Chondrocyte (in vitro differentiated cells): ENCODE results near the gene MRC1. TPM values are rescaled to one million over a fixed set of nuclear protein-coding genes. Genes with fewer than 3 reads are reported as not detected.
A peak's percentile ranks its signal among the peaks of the same experiment; 100 is the strongest.

Experiments used
- DNase-seq: peaks from one replicate; pipeline ENCODE4 v3.0.0; 2021; ENCODE audit warnings: mixed read lengths, low spot score
- H3K27ac Mint-ChIP-seq: one replicate; pipeline ENCODE4 v1.8.0; 2021; ENCODE audit warnings: mild to moderate bottlenecking, moderate library complexity, mixed read lengths; ENCODE audit not compliant: unreplicated experiment
- H3K27me3 Mint-ChIP-seq: 2 replicates; pipeline ENCODE4 v1.8.0; 2021; ENCODE audit warnings: low read depth, mixed read lengths
- H3K36me3 Mint-ChIP-seq: 2 replicates; pipeline ENCODE4 v1.8.0; 2021; ENCODE audit warnings: low read depth, mixed read lengths
- H3K4me1 Mint-ChIP-seq: 2 replicates; pipeline ENCODE4 v1.8.0; 2021; ENCODE audit warnings: low read depth, mild to moderate bottlenecking, mixed read lengths
- H3K4me3 Mint-ChIP-seq: one replicate; pipeline ENCODE4 v1.8.0; 2021; ENCODE audit warnings: mild to moderate bottlenecking, moderate library complexity, mixed read lengths; ENCODE audit not compliant: unreplicated experiment
- H3K9me3 Mint-ChIP-seq: 2 replicates; pipeline ENCODE4 v1.8.0; 2021; ENCODE audit warnings: low read depth, mixed read lengths
- total RNA-seq: library from RNA; stranded (reverse); gene quantifications from 3 replicates; pipeline ENCODE4 v1.2.1, GENCODE V29; 2021
- TF ChIP-seq, protein P1 (sequence below): fragments of 200-600 bp; sonication (generic); IDR thresholded peaks from 2 replicates; pipeline ENCODE4 v1.5.0; 2021; ENCODE audit warnings: antibody characterized with exemption, mild to moderate bottlenecking, moderate library complexity

The MRC1 gene
- total RNA-seq, 1 donor from 2014 or later, result not detected

DNA sequence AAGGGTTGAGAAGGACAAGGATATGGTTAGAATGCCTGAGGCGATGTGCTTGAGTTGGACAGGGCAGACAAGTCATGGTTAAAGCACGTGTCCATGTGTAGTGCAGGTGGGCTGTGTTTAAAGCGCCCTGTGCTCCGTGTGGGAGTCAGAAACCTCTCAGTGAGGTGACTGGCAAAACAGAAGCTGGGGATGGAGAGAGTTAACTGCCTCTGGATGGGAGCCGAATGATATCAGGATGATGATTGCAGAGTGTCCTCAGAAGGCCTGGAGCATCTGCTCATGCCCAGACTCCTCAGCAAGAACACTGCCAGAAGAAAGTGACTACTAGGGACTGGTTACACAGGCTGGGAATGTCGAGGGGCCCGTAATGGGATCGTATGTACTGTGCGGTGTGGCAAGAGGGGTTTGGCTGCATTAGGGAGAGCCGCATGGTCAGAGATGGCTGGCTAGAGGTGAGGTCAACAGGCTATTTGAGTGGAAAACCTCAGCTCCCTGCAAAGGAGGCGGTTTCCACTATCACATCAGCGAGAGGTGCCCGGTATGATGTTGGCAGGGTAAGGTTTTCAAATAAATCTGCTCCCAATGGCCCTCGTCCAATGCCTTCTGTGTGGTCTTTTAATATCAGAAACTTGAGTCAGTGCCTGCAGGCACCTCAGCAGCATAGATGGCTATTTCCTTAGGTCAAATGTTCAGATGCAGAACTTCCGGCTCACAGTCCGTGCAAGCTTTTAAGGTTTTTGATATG lies 26.1 kb upstream of the MRC1 start:
- Mint-ChIP-seq H3K27me3 (no peaks in the 10 kb centered on the region), H3K9me3 (no peaks in the 10 kb centered on the region), H3K27ac (peak overlapping the region; percentile 3), H3K36me3 (no peaks in the 10 kb centered on the region), H3K4me3 (no peak overlapping the region), H3K4me1 (peaks cover 41% of the 10 kb centered on the region)
- no peak for DNase-seq
- TF ChIP-seq, protein P1, sequence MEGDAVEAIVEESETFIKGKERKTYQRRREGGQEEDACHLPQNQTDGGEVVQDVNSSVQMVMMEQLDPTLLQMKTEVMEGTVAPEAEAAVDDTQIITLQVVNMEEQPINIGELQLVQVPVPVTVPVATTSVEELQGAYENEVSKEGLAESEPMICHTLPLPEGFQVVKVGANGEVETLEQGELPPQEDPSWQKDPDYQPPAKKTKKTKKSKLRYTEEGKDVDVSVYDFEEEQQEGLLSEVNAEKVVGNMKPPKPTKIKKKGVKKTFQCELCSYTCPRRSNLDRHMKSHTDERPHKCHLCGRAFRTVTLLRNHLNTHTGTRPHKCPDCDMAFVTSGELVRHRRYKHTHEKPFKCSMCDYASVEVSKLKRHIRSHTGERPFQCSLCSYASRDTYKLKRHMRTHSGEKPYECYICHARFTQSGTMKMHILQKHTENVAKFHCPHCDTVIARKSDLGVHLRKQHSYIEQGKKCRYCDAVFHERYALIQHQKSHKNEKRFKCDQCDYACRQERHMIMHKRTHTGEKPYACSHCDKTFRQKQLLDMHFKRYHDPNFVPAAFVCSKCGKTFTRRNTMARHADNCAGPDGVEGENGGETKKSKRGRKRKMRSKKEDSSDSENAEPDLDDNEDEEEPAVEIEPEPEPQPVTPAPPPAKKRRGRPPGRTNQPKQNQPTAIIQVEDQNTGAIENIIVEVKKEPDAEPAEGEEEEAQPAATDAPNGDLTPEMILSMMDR, result no peak

DNA sequence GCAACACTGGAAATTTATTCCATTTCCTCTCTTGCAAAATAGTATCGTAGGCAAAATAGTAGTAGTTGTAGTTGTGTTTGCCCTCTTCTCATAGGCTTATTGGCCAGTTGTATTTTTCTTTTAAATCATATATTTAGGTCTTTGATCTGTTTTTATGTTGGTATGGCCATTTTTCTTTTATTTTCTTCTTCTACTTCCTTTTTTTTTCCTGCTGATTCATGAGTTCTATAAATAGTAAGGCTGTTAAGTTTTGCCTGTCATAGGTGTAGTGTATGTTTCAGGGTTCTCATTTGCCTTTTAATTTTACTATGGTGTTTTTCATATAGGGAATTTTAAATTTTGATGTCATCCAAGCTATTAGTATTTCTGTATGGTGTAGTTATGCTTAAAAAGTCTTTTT lies 25.4 kb upstream of the MRC1 start:
- Mint-ChIP-seq H3K36me3 (no peaks in the 10 kb centered on the region), H3K27ac (peak overlapping the region; percentile 38), H3K27me3 (no peaks in the 10 kb centered on the region), H3K4me3 (no peak overlapping the region), H3K9me3 (no peaks in the 10 kb centered on the region), H3K4me1 (peaks cover 43% of the 10 kb centered on the region)
- no peak for DNase-seq
- TF ChIP-seq, protein P1, result no peak

DNA sequence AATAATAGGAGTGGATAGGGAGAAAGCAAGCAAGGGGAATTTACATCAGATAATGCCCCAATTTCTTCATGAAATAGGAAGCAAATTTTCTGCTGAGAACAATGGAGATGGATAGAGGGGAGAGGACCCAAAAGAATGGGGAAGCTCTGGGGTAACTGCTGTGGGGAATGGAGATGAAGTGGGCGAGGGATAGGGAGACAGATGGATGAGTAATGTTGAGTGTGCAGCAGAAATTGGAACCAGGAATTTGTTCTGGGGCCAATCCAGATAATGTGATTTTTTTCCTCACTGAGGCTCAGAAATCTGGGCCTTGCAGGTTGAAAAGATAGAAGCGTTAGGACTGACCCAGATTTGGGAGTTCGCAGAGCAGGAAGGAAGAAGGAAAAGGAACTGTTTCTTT lies 24.5 kb upstream of the MRC1 start:
- H3K27me3 Mint-ChIP-seq, result no peaks in the 10 kb centered on the region
- no peaks in the 10 kb centered on the region for H3K9me3 Mint-ChIP-seq
- DNase-seq, result no peak
- peak overlapping the region; percentile 2 for H3K27ac Mint-ChIP-seq
- peaks cover 45% of the 10 kb centered on the region for H3K4me1 Mint-ChIP-seq
- TF ChIP-seq, protein P1, result no peak
- H3K36me3 Mint-ChIP-seq, result no peaks in the 10 kb centered on the region
- no peak overlapping the region for H3K4me3 Mint-ChIP-seq

DNA sequence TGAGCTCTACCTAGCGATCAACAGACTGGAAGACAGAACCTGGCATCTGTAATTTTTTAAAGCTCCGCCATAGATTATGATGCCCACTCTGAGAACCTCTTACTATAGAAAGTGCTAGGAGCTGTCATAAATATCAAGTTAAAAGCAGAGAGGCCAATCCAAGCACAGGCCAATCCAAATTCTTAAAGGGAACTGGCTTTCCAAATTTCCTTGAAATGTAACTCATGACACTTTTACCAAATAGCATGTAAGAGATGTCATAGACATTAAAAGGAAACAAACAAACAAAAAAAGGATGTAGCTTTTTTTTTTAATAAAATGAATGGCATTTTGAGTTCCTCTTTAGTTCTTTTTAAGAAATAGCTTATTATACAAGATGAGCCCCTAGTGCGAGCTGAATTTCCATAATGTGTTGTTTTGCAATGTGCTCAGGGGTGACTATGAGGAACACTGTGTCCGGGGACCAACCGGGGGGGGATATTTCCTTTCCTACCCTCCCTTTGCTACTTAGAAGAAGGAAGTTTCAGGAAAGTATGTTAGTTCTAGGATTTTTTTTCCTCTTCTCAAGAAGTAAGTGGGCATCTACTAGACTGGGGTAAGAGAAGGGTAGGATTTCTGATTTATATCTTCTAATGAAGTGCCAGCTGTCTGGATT lies 23.7 kb upstream of the MRC1 start:
- Mint-ChIP-seq H3K9me3 (no peaks in the 10 kb centered on the region), H3K27ac (no peak overlapping the region), H3K4me1 (peaks cover 45% of the 10 kb centered on the region), H3K4me3 (no peak overlapping the region), H3K36me3 (no peaks in the 10 kb centered on the region), H3K27me3 (no peaks in the 10 kb centered on the region)
- TF ChIP-seq, protein P1, result no peak
- DNase-seq, result no peak

DNA sequence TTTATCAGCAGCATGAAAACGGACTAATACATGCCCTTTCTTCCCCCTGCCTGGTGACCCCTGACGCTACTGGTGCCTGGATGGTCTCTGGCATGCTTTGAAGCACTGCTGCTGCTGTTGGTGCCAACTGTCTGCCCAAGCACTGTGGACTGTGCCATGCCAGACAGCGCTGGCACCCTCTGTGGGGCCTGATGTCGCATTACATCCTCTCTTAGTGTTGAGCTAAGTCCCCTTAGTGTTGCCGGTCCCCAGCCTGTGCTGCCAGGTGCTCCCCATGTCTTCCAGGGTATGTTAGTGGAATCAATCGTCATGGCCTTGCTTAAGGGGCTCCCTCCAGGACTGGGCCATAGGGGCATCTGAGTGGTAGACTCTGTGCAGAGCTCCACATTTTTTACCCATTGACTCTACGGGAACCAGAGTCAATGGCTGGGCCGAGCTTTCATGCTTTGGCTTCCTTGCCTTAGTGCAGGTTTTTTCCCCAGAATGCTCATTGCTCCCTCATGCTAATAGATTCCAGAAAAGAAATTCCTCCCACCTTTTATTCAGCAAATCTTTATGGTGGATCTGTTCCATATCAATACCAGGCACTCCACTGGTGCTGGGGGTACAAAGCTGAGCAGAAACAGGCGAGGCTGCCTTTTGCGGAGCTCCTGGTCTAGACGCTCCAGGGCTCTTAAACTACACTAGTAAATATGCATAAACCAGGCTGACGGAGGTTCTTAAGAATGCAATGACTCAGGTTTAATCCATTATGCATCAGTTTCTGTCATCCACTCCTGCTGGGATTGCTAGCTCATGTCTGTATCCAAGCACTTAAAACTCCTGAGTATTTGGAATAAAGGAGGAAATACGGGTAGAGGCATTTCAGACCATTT lies 21.8 kb upstream of the MRC1 start:
- no peak overlapping the region for H3K4me3 Mint-ChIP-seq
- peaks cover 45% of the 10 kb centered on the region for H3K4me1 Mint-ChIP-seq
- DNase-seq, result no peak
- H3K27me3 Mint-ChIP-seq, result no peaks in the 10 kb centered on the region
- H3K36me3 Mint-ChIP-seq, result no peaks in the 10 kb centered on the region
- TF ChIP-seq, protein P1, result no peak
- H3K9me3 Mint-ChIP-seq, result no peaks in the 10 kb centered on the region
- peak overlapping the region; percentile 92 for H3K27ac Mint-ChIP-seq
